Muscle layer of duodenum (tissue), 2 donors: Measurements from ENCODE around the gene SNX4.
"Not testable (repeated sequence)": the region's sequence is repeated elsewhere in the genome, so short reads cannot be mapped to it uniquely, and the experiment has no call there.

Experiments used
- H3K27ac ChIP-seq: one replicate; pipeline ENCODE4 v1.7.0; 2013; ENCODE audit warnings: mild to moderate bottlenecking, low read length
- H3K27me3 ChIP-seq: one replicate; pipeline ENCODE4 v1.7.0; 2013; ENCODE audit warnings: low read depth, mild to moderate bottlenecking, control low read depth, low read length
- H3K36me3 ChIP-seq, 2 donors: one replicate each; pipeline ENCODE4 v1.7.0; 2013; ENCODE audit warnings: low read length in 2 of 2, control low read depth in 1 of 2, mild to moderate bottlenecking in 1 of 2; ENCODE audit not compliant: insufficient read depth in 2 of 2, control insufficient read depth in 1 of 2
- H3K4me1 ChIP-seq, 2 donors: one replicate each; pipeline ENCODE4 v1.7.0; 2013; ENCODE audit warnings: low read length in 2 of 2, mild to moderate bottlenecking in 2 of 2, control low read depth in 1 of 2, moderate library complexity in 1 of 2; ENCODE audit not compliant: insufficient read depth in 2 of 2, control insufficient read depth in 1 of 2
- H3K4me3 ChIP-seq, 2 donors: one replicate each; pipeline ENCODE4 v1.7.0; 2013; ENCODE audit warnings: low read length in 2 of 2, low read depth in 1 of 2, mild to moderate bottlenecking in 1 of 2
- H3K9me3 ChIP-seq, 2 donors: one replicate each; pipeline ENCODE4 v1.7.0; 2013; ENCODE audit warnings: low read length in 2 of 2, control low read depth in 1 of 2, mild to moderate bottlenecking in 1 of 2; ENCODE audit not compliant: control insufficient read depth in 1 of 2
- donor health status: healthy.

SNX4 gene

DNA sequence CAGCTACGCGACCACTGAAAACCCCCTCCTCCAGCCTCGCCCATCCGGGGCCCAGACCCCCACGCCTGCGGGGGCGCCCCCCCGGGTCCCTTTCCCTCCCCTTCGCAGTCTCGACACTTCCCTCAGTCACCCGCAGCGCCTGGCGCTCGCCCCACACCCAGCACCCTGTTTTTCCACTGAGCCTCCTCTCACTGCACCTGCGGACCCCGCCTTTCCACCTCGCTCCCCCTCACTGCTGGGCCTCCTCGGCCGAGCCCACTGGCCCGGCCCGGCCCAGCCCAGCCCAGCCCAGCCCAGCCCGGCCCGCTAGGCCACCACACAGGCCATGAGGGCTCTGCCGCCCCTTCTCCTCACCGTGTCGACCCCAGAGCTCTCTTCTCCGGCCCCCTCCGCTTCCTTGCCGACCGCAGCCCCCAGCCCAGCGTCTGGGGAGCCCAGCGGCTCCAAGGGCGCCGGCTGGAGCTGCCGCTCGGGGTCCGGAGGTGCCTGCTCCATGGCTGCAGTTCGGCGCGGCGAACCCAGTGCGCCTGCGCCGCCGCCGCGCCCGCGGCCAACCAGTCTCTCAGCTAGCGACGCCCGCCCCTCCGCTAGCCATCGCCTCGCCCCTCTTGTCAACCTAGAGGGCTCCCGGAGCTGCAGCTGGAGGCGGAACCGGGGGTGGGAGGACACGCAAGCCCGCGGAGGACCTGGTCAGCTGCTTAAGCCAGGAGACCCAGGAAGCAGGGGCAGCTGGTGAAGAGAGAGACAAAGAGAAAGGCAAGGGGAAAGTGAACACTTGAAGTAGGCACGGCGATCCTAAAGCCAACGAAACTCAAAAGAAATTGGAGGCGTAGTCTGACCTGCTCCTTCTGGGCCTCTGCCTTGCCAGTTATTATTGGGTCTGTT is at the start of gene SNX4:
SNX4 (minus strand) TSS at position 525 of the 885 bp plus-strand sequence; CDS start at position 495, 30 bp downstream.
- no peaks in the 10 kb centered on the region for H3K27me3 ChIP-seq
- H3K9me3 ChIP-seq = no peaks in the 10 kb centered on the region
- peaks cover 1 to 8% of the 10 kb centered on the region in 2 donors for H3K36me3 ChIP-seq
- H3K4me1 ChIP-seq = peaks cover 0 to 20% of the 10 kb centered on the region in 2 donors
- peak within 1 kb of the TSS; percentile 92 for H3K27ac ChIP-seq
- H3K4me3 ChIP-seq = peak within 1 kb of the TSS; percentile 89

DNA sequence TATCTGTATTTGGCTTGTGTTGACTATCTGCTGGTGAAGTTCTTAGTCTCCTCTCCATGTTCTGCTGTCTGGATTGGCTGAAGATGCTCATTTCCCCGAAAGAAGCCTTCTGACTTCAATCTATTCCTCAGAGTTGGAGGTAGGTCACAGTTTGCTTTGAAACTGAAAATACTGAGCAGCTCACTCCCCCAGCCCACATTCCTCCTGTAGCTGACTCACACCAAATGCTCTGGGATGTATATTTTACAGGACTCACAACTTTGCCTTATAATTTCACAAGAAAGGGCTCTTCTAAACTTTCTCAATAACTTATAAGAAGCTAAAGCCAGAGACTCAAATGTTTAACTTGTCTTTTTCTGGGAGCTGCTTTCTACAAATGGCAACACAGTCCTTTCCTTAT is 36.3 kb upstream of the SNX4 start:
- Histone ChIP-seq H3K27me3 (no peaks in the 10 kb centered on the region), H3K4me3 (no peak overlapping the region), H3K36me3 (peaks cover 20 to 43% of the 10 kb centered on the region in 2 donors), H3K4me1 (no peaks in the 10 kb centered on the region), H3K27ac (no peak overlapping the region), H3K9me3 (no peaks in the 10 kb centered on the region)

DNA sequence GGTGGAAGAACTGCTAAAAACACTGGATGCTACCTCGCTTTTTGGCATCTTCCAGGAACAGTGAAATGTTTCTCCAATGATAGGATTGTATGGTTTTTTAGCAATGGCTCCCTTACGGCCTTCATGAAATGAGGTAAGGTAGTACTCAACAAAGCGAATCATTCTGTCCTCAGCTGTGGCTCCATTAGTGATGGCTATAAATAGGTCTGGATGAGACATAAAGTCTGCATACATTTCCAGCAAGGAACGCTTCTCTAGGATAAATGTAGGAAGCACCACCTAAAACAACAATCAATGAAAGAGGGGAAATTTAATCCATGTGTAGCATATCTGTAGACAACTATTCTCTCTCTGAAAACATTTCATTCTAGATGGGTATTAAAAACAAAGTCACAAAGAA is 32.4 kb upstream of the SNX4 start:
- no peaks in the 10 kb centered on the region for H3K27me3 ChIP-seq
- H3K27ac ChIP-seq = no peak overlapping the region
- H3K4me3 ChIP-seq = no peak overlapping the region
- H3K9me3 ChIP-seq = no peaks in the 10 kb centered on the region
- H3K4me1 ChIP-seq = no peaks in the 10 kb centered on the region
- peaks cover 12 to 21% of the 10 kb centered on the region in 2 donors for H3K36me3 ChIP-seq

DNA sequence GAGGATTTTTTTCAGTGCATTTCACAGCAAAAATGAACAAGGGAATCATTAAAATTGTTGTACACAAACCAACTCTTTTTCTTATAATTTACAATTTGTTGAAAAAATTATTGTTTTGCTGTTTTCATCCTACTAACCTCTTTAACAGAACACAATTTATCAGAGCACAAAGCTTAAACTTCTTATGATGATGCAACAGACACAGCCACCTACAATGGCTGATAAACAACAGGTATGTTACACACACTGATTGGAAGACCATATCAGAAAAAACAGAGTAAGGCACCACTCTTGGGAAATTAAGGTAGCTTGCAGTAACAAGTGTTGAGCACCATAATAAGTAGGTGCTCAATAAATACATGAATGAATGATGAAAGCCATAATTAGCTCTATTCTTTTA is 8.9 kb upstream of the SNX4 start:
- Histone ChIP-seq H3K36me3 (peaks cover 22 to 23% of the 10 kb centered on the region in 2 donors), H3K27ac (no peak overlapping the region), H3K27me3 (no peaks in the 10 kb centered on the region), H3K4me3 (no peak overlapping the region), H3K4me1 (no peaks in the 10 kb centered on the region), H3K9me3 (no peaks in the 10 kb centered on the region)

DNA sequence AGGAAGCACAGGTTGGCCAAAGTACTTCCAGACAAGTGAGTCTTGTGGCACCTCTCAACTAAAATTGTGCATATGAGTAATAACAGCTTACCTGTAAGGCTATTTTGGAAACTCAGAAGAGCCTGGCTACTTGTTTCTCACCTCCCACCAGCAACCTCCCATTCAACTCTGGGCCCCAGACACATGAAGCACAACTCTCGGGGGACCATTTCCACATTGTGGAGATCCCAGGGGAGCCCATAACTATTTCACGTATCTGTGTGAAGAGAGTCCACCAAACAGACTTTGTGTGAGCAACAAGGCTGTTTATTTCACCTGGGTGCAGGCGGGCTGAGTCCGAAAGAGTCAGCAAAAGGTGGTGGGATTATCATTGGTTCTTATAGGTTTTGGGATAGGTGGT is 5.2 kb upstream of the SNX4 start:
- Histone ChIP-seq H3K4me3 (no peak overlapping the region), H3K27me3 (no peaks in the 10 kb centered on the region), H3K9me3 (no peaks in the 10 kb centered on the region), H3K36me3 (peaks cover 8 to 16% of the 10 kb centered on the region in 2 donors), H3K27ac (no peak overlapping the region), H3K4me1 (no peaks in the 10 kb centered on the region)

DNA sequence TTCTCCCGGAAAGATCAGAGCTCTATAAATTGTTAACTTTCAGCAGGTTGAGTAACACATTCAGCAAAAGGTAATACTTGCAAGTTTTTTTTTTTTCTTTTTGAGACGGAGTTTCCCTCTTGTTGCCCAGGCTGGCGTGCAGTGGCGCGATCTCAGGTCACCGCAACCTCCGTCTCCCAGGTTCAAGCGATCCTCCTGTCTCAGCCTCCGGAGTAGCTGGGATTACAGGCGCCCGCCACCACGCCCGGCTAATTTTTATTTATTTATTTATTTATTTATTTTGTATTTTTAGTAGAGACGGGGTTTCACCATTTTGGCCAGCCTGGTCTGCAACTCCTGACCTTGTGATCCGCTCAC is 539 bp upstream of the SNX4 start:
- Histone ChIP-seq H3K4me1 (peaks cover 0 to 20% of the 10 kb centered on the region in 2 donors), H3K27ac (peak overlapping the region; percentile 92), H3K4me3 (peak overlapping the region; percentile 89)
- not testable (repeated sequence) for H3K9me3 ChIP-seq, H3K27me3 ChIP-seq, H3K36me3 ChIP-seq

DNA sequence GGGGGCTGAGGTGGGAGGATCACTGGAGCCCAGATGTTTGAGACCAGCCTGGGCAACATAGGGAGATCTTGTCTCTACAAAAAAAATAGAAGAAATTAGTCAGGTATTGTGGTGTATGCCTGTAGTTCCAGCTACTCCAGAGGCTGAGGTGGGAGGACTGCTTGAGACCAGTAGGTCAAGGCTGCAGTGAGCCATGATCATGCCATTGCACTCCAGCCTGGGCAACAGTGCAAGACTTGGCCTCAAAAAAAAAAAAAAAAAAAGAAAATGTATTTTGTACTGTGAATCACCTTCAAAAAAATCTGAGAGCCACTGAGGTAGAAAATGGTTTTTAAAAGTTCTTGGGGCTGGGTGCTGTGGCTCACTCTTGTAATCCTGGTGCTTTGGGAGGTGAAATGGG is 4.6 kb downstream of the SNX4 start:
- Histone ChIP-seq H3K36me3 (peaks cover 8 to 10% of the 10 kb centered on the region in 2 donors), H3K27ac (no peak overlapping the region), H3K9me3 (no peaks in the 10 kb centered on the region), H3K4me1 (peaks cover 0 to 24% of the 10 kb centered on the region in 2 donors), H3K4me3 (no peak overlapping the region), H3K27me3 (no peaks in the 10 kb centered on the region)

DNA sequence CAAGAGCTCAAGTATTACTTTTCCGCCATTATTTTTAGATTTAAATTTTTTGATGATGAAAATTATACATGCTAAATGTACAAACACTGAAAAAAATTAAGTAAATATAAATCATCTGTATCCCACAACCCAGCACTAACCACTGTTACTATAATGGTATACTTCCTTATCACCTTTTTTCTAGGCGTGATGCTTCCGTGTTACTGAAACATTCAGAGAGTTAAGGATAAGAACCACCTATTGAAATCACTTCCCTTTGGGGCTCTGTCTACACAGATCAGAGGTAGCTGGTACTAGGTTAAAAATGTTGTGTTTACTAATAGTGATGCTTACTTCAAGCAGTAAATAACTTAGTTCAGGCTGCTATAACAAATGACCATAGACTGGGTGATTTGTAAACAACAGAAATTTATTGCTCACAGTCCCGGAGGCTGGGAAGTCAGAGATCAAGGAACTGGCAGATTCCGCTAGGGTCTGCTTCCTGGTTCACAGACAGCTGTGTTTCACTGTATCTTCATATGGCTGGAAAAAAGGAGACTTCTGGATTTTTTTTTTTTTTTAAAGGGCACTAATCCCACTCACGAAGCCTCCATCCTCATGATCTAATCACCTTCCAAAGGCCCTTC is 6.4 kb downstream of the SNX4 start:
- Histone ChIP-seq H3K27me3 (no peaks in the 10 kb centered on the region), H3K36me3 (peaks cover 11 to 14% of the 10 kb centered on the region in 2 donors), H3K27ac (no peak overlapping the region), H3K9me3 (no peaks in the 10 kb centered on the region), H3K4me1 (peaks cover 0 to 17% of the 10 kb centered on the region in 2 donors), H3K4me3 (no peak overlapping the region)

DNA sequence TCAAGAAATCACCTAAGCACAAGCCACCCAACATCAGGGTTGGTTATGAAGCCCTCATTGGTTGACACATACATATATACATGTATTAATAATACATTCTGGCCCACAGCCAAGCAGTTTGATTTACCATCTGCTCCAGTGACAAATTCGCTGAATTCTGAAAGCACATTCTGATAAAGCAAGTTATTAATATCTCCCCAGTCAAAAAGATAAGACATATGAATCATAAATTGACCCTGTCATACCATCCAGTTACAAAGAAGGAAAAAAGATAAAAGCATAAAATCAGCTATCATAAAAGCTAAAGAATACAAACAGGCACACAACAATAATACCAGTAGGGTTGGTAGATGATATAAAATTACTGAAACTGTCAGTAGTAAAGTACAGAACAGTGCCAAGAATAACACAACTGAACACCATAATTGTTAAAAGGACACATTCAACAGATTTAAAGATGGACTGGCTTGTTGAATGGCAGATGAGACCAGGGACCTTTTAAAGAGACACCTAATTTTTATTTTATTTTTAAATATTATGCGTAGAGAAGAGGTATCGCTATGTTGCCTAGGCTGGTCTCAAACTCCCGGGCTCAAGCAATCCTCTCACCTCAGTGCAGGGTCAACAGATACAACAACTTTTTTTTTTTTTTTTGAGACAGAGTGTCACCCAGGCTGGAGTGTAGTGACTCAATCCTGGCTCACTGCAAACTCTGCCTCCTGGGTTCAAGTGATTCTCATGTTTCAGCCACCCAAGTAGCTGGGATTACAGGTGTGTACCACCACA is 7.7 kb downstream of the SNX4 start:
- Histone ChIP-seq H3K36me3 (peaks cover 13 to 20% of the 10 kb centered on the region in 2 donors), H3K27me3 (no peaks in the 10 kb centered on the region), H3K27ac (no peak overlapping the region), H3K9me3 (peaks cover 0 to 3% of the 10 kb centered on the region in 2 donors), H3K4me1 (peaks cover 0 to 10% of the 10 kb centered on the region in 2 donors), H3K4me3 (no peak overlapping the region)

DNA sequence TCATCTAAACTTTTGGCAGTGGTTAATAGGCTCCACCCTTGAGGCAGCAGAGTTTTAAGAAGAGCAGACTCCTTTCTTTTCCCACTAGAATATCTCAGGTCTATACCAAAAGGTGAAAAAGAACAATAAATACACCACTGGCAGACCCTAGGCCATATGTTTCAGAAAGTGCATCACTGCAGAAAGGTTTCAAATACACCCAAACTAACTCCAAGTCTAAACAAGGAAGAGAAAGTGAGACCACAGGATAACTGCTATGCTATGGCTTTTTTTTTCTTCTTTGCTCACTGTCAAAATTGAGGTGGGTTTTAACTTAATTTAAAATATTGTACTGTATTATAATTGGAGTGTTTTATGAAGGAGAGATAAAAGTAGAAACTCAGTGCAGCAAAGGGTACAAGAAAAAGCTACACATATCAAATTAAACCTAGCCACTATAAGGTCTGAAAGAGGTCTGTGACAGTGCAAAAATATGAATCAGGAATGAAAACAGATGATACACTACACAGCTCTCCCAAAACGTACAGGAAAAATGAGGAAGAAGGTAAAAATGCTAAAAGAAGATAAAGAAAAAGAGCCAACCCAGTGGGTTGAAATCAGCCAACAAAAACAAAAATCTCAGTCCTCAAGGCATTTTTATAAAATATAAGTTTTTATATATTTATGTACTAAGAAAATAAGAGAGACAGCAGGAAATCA is 8.4 kb downstream of the SNX4 start:
- Histone ChIP-seq H3K27ac (no peak overlapping the region), H3K9me3 (peaks cover 0 to 3% of the 10 kb centered on the region in 2 donors), H3K4me3 (no peak overlapping the region), H3K36me3 (peaks cover 13 to 23% of the 10 kb centered on the region in 2 donors), H3K4me1 (peaks cover 0 to 10% of the 10 kb centered on the region in 2 donors), H3K27me3 (no peaks in the 10 kb centered on the region)
